Inflammatory macrophage treated with lipopolysaccharide for 4 hours (primary cell): Measurements from ENCODE around the gene SEC16A.

Experiments
- DNase-seq: peaks from one replicate; pipeline ENCODE4 v3.0.0-alpha.2; 2020

SEC16A gene

DNA sequence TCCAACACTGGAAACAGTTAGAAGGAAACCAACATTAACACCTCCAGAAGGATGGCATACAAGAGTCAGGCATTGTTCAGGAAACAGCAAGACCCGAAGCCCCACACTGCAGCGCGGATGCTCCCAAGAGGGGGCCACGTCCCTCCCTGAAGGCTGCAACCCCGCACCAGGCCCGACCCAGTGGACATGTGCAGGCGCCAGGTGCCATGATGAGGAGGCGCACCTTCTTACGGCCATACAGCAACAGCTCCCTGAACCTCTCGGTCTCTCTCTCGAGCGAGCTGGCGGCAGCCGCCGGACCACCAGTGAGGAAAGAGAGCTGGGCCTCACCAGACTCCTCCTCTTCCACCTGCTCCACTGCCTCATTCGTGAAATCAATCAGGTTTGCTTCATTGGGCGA is 20.2 kb downstream of the SEC16A start:
- no peak for DNase-seq

DNA sequence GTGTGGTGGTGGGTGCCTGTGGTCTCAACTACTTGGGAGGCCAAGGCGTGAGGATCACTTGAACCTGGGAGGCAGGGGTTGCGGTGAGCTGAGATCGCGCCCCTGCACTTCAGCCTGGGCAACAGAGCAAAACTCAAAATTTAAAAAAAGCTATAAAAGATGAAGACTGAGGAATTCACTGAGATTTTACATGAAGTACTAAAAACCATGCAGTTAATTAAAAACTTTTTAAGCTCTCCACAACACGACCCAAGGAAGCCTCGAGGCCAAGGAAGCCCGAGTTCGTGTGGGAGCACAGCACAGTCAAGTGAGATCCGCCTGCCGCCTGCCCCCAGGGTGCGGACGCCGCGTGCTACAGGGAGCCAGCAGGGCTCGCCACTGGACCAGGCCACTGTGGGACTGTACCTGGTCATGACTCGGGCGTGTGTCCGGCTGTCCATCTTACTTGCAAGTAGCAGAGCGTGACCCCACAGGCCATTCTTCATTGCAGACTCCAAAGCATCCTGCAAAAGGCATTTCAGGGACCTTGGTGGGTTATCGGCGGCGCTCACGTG is 22.0 kb downstream of the SEC16A start:
- no peak for DNase-seq

DNA sequence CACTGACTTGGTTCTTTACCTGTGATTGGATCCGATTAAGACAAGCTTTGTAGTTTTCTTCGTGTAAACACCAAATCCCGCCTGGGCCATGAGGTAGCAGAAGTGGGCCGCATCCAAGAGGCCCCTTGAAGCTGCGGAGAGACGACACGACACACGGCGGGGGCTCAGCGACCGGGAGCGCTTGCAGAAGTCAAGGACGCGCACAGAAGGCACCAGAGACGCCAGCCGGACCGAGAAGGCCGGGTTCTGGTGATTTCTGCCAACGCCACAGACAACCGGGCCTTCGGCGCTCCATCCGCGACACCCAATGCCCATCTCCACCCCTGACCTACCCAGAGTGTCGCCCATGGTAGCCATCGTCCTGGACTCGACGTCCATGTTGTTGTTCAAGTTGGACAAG is 23.4 kb downstream of the SEC16A start:
- DNase-seq = no peak

DNA sequence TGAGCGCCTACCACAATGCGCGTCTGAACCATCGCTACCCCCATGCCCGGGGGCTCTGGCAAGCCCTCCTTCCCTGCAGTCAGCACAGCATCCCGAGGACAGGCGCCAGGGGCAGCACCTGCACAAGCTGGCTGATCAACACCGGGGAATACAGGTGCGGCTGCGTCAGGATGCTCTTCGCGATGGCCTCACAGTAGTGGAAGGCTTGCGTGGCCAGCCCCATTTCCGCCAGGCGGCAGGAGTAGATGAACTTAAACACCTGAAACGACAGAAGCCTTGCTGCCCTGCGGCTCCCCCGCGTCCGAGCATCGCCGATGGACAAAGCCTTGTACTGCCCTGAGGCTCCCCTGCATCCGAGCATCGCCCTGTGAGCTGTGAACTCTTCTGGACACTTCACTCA is 25.5 kb downstream of the SEC16A start:
- DNase-seq = no peak

DNA sequence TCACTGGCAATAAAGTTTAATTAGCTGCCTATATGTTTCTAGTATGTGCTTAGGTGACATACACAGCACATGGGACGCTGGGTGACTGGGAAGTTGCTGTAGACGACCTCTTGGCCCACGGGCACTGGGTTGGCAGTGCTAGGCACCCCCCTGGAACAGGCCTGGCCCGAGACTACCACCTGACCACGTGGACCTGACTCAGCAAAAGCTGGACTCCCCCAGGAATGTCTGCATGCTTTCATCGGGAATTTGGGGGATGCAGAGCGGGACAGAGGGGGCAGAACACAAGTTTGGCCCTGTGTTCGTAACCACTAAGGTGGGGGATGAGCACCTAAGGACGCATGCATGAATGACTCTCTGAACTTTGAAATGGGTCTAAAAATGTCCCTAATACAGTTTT is 26.6 kb downstream of the SEC16A start:
- DNase-seq = no peak

DNA sequence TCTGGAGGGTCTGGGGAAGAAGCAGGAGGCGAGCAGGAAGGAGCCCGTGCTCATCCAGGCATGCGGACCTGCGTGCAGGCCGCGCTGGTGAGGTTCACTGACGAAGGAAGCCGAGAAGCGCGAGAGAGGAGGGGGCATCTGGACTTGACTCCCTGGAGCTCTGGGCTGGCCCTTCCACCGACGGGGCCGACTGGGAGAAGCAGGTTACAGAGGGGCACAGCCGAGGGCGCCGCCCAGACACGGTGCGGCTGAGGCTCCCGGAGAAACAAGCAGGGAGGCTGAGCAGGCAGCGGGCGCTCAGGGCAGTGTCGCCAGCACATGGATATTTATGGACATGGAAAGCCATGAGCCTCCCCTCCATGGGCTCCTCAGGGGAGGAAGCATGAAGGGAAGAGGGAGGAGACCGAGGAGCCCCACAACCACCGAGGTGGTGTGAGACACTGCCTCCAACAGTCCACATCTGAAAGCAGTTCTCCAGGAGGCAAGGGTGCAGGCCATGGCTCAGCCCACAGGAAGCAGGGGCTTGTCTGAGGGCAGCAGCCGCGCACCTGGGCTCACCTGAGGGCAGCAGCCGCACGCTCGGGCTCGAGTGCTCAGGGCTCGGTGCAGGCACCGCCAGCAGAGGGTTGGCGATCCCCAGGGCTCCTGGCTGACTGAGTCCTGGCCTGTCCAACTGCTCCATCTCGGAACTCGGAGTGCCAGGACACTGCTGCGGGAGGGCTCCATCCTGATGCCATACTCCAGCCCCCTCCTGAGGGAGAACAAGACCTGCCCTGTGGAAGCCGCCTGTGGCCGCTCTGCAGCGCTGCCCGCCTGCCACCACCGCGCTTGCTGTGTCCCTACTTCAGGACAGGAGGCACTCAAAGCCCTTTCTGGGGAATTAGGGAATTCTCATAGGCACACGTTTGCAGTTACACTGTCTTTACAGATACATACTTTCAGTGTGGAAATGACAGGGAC is 27.5 kb downstream of the SEC16A start:
- DNase-seq = no peak

DNA sequence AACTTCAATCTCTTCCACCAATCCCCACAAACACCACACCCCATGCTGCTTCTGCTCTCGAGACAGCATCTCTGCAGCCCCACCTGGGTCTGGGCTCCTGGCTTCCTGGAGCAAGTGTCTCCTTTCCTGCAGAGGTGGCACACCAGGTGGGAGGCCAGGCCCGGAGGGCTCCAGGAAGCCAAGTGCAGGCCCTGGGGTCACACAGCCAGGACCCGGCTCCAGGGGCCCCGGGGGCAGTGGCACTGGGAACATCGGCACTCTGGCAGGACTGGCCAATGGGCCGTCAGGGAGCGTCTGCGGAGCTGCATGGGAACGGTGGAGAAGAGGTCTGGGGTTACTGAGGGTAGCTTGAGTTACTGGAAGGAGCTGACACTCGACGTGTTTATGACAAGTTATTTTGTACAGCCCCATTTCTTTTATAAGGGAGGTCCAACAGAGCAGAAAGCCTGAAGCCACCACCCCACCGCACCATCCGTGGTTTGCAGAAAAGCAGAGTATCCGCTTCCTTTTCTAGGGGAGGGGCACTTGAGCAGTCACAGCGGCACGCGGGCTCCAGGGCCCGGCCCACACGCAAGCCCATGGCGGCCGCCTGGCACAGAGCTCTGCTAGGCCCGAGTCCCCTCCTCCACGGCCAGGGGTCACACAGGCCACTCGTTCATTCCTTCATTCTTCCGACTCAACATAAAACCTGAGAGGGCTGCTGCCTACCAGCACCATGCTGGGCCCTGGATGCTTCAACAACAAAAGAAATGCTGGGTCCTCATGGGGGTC is 28.6 kb downstream of the SEC16A start:
- DNase-seq = no peak

DNA sequence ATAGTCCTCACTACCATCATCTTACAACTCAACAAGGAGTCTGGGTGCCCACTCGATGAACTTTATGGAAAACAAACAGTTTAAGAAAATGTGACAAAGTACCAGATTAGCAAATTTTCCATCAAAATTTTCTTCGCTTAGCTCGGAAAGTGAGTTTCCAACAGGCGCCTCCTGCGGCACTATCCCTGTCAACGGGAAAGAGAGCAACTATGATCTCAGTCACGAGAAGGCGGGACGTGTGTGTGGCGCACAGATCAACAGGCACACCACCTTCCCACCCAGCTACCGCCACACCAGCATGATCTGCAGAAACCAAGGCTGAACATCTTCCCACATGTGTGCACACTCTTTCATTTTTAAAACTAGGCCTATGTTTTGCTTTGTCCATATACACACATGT is 29.5 kb downstream of the SEC16A start:
- no peak for DNase-seq

DNA sequence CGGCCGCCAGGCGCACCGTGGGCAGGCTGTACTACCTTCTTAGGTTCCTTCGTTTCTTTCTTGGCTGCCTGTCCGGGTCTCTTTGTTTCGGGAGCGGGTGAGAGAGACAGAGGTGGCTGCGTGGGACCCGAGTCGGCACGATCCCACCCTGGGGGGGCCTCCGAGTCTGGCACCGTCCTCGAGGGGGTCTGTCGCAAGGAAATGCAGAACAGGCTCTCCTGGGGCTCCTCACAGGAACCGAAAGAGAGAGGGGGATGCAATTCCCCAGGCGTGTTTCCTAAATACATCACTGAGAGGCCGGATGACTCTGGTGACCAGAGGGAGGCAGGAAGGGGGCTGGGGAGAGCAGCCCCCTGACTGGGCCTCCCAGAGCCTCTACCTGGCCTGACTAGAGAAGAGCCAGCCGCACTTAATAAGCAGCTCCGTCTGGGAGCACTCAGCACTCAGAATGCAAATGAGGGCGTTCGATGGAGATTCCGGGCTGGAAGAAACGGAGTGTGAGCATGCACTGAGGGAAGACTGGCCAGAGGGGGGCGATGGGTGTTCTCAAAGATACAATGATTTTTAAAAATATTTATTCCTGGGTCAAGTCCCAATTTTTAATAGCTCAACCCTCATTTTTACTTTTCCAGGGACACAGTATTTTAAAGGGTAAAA is 31.5 kb downstream of the SEC16A start:
- no peak for DNase-seq

DNA sequence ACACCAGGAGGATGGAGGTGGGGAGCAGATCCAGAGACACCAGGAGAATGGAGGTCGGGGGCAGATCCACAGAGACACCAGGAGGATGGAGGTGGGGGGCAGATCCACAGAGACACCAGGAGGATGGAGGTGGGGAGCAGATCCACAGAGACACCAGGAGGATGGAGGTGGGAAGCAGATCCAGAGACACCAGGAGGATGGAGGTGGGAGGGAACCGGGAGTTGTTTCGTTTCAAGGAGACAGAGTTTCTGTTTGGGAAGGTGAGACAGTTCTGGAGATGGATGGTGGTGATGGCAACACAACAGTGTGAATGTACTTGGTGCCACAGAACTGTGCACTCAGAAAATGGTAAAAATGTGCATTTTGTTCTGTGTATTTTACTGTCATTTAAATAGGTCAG is 34.2 kb downstream of the SEC16A start:
- no peak for DNase-seq

DNA sequence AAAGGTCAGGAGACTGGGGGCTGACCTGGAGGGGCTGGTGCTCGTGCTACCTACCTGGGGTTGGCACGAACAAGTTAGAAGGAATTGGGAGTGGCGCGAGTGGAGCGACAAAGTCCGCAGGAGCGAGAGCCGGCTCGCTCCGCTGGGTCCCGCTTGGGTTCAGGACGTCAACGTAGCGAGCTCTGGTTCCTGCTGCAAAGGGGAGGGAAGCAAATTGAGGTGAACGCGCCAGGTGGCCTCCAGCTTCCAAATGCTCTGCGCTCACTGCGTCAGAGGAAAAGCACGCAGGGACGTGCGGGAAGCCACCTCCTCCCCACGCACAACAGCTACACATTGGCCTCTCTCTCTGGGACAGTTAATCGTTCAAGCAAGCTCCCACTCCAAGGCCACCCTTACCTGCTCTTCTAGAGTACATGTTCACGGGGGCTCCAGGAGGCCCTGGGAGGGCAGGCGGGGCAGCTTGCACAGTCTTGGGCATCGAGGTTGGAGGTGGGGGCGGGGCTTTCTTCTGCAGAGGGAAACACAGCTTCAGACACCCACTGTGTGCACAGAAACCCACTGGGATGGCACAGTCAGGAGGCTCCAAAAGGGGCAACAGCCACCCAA is 35.6 kb downstream of the SEC16A start:
- DNase-seq = no peak

DNA sequence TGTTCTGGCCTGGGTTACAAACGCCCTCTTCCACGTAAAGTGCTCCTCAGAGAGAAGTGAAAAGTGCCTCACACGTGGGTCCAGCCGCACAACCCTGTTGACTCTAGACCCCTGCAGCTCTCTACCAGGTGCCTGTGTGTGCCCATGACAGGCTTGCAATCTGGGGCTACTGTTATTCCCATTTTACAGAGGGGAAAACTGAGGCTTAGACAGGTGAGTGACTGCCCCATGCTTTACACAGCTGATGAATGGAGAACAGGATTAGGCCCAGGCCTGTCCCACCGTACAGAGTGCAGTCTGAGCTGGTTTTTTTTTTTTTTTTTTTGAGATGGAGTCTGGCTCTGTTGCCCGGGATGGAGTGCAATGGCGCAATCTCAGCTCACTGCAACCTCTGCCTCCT is 37.0 kb downstream of the SEC16A start:
- DNase-seq = no peak

DNA sequence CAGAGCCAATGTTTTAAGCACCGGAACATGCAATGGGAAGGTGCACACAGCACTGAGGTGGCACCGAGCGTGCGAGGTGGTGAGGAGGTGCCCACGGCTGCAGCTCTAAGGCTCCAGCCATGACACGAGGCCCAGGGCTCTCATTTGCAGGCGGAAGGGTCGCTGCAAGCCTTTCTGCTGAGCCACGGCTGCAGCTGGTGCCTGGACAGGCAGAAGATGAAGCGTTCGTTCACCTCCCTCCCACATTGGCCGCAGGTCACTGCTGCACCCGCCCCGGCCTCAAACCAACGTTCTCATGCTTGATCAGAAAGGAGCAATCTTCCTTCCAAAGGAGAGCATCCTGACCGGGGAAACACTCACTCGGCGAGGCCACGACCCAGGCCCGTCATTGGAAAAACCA is 38.7 kb downstream of the SEC16A start:
- no peak for DNase-seq

DNA sequence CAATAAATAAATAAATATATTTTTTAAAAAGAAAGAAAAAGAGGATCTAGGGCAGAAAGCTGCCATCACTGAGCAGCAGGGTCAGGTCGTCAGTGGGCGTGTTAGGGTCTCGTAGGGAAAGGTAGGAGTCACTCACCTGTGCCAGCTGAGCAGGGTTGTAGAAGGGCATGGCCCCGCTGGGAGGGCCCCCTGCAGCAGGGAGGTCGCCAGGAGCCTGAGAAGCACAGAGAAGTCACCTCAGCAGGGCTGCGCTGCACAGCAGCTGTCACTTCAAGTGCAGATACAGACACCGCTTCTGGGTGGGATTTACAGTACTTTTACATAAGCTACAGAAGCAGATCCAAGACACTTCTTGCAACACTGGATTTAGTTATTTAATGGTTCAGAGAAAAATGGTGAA is 39.2 kb downstream of the SEC16A start:
- DNase-seq = no peak

DNA sequence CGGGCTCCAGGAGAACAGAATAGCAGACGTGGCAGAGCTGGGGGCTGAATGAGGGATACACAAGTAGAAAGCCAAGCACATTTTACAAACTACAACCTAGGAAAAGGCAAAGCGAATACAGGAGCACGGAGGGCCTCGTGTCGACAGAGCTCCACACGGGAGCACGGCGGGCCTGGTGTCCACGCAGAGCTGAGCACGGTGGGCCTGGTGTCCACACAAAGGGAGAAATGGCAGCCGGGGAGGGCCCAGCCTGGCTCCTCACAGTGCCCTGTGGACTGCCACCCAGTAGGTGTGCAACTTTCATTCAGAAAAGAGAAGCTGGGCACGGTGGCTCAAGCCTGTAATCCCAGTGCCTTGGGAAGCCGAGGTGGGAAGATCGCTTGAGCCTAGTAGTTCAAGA is 39.8 kb downstream of the SEC16A start:
- no peak for DNase-seq

DNA sequence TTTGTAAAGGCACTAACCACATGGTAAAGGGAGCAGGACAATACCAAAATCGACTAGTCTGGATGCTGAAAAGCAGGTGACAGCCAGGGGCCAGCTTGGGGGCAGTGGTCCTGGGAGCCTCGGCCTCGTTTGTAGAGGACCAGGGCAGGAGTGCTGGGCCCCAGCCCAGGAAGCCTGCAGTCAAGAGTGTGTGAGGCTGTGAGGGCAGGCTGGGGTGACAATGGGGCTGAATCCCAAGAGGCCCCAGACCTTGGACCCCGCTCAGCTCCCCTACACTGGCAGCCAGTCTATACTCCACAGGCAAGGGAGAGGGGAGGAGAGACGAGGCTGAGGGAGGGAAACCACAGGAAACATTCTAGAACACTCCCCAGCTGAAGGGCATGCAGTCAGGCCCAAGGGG is 40.6 kb downstream of the SEC16A start:
- DNase-seq = no peak

DNA sequence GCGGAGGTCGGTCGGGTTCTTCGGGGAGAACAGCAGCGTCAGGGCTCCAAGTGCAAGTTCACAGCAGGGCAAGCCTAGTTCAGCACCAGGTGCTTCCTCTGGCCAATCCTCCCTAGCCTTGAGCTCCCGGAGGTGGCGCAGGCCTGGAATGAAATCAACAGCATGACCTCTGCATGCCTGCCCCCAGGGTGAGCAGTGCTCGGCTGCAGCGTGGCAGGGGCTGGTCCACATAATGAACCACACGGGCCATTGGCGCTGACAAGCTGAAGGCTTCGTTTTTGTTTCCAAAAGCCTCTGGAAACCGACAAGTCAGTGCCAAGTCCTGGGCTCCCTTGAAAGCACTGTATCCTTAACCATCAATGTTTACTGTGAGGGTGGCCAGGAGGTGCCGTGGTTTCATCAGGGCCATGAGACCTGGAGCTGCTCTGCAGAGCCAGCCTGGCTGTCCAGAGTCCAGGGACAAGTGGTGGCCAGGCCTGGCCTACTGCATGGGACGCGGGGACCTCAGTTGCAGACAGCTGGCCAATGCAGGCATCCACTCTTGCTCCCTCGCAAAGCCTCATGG is 41.1 kb downstream of the SEC16A start:
- DNase-seq = no peak

DNA sequence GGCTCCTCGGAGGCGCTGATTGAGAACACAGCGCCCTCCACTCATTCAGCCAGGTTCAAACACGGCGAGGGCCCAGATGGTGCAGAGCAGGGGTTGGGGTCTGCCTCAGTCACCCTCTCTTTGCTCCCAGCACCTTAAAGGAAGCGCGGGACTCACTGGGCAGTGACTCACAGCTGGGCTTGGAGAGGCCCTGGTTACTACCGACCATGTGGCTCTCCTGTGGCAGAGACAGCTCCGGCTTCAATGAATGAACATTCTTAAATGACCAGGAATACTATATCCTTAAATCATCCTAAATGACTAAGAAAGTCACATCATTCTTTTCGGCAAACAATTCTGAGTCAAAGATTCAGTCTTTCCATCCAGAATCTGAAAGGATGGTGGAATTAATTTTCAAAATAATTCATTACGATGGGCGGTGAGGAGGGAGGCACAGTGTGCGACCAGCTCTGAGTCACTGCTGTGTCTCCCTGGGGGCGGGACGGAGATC is 41.6 kb downstream of the SEC16A start:
- DNase-seq = no peak

DNA sequence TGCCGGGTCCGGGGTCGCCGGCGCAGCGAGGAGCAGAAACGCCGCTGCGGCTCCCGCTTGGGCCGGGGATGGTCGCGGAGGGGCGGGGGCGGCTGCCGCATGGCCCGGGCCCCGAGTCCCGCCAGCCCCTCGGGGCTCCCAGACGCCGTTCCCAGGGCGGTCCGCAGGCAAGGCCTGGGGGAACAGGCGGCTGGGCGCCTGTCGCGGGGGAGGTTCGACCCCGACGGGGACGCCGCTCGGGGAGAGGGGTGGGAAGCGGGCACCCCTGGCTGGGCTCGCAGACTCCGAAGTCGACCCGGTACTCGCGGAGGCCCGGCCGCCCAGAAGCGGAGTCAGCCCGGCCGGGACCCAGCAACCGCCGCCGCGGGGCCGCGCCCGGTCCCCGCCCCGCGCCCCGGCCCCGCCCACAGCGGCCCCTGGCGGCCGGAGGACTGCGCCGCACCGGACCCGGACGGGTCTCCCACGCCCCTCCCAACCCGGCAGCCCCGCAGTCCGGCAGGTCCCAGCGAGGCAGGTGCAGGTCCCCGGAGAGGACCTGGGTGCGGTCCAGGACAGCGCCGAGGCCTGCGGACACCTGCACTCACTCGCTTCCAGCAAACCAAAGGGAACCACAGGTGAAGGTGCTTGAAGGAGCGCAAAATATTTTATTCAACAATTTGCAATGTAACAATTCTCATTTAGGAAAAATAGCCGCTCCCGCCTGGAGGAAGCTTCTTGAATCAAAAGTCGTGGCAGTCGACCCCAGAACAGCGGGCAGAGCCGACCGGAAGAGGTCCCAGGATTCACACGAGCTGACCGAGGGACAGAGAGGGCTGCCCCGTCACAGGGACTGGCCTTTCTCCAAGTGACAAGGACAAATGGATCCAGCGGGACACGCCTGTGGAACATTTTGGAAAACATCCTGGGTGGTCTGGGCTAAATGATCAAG is 43.1 kb downstream of the SEC16A start, which contains the start of gene INPP5E:
INPP5E (minus strand) TSS at position 365 of the 928 bp plus-strand sequence. CDS start 426 bp downstream, outside the sequence.
- DNase-seq = peak; percentile 69

DNA sequence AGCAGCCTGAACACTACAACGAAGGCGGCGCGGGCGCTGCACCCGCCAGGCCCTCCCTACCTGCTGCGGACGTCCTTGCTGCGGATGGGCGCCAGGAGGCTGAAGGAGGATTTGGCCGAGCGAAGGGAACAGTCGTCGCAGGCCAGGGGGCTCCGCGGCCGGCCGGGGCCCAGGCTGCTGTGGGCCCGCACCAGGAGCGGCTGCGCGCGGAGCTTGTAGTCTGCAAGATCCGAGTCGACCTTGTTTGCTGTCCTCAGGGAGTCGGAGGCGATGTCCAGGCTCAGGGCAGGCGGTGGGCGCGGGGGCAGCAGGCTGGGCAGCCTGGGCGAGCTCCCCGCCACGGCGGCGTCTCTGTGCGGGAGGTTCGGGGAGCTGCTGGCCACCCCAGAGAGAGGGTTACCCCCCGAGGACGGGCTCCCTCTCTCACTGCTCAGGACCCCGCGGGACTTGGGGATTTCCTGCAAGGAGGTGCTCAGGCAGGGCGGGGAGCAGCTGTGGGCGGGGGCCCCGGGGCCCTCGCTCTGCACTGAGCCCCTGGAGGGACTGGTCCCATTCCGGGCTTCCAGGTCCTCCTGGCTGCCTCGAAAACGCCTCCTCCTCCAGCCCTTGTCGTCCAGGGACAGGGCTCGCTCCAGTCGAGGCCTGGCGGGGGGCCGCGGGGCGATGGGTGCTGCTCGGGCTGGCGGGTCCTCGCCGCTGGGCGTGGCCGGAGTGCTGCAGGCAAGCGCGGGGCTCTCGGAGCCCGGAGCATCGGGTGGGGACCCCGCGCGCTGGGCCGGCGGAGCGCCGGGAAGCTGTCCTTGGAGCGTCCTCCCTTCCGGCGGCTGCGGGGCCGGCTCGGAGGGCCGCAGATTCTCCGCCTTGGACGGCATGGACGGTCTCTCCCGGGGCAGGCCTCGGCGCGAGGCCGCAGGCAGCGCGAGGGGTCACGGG is 44.0 kb downstream of the SEC16A start:
- peak; percentile 12 for DNase-seq
